Measurements from ENCODE around the gene ZRANB3.
A peak's percentile ranks its signal among the peaks of the same experiment; 100 is the strongest.
"Not testable (repeated sequence)": the region's sequence is repeated elsewhere in the genome, so short reads cannot be mapped to it uniquely, and the experiment has no call there.

ZRANB3 gene

GRCh38 chr2:135530313-135531230 lies at the start of gene ZRANB3:
Gene ZRANB3 (minus strand): TSS chr2:135531218.
- peak; percentile 85 to 94 (median 91) for DNase-seq (ENCODE audit: low read depth in 3 of 3)

GRCh38 chr2:135573620-135574019 lies 42.6 kb upstream of the ZRANB3 start:
- DNase-seq (ENCODE audit: low read depth in 3 of 3): no peak

GRCh38 chr2:135570884-135571283 lies 39.9 kb upstream of the ZRANB3 start:
- no peak for DNase-seq (ENCODE audit: low read depth in 3 of 3)

- no peak for DNase-seq (ENCODE audit: low read depth in 3 of 3)
These were observed 32.8 kb upstream of the ZRANB3 start for GRCh38 chr2:135563793-135564192.

- DNase-seq (ENCODE audit: low read depth in 3 of 3): no peak
These were observed 30.9 kb upstream of the ZRANB3 start for GRCh38 chr2:135561925-135562324.

- no peak for DNase-seq (ENCODE audit: low read depth in 3 of 3)
These were observed 26.5 kb upstream of the ZRANB3 start for GRCh38 chr2:135557530-135557929.

GRCh38 chr2:135555311-135555710 lies 24.3 kb upstream of the ZRANB3 start:
- no peak for DNase-seq (ENCODE audit: low read depth in 3 of 3)

- no peak for DNase-seq (ENCODE audit: low read depth in 3 of 3)
These were observed 21.9 kb upstream of the ZRANB3 start for GRCh38 chr2:135552887-135553286.

GRCh38 chr2:135551356-135551755 lies 20.3 kb upstream of the ZRANB3 start:
- DNase-seq (ENCODE audit: low read depth in 3 of 3): no peak

GRCh38 chr2:135547311-135547710 lies 16.3 kb upstream of the ZRANB3 start:
- DNase-seq (ENCODE audit: low read depth in 3 of 3): no peak

- DNase-seq (ENCODE audit: low read depth in 3 of 3): no peak
These were observed 15.4 kb upstream of the ZRANB3 start for GRCh38 chr2:135546436-135546835.

GRCh38 chr2:135533545-135533944 lies 2.5 kb upstream of the ZRANB3 start:
- not testable (repeated sequence) for DNase-seq (ENCODE audit: low read depth in 3 of 3)

GRCh38 chr2:135532581-135532980 lies 1.6 kb upstream of the ZRANB3 start:
- DNase-seq (ENCODE audit: low read depth in 3 of 3): no peak

- peak; percentile 87 to 96 (median 94) for DNase-seq (ENCODE audit: low read depth in 3 of 3)
These were observed 496 bp upstream of the ZRANB3 start, which contains the start of gene R3HDM1 for GRCh38 chr2:135531231-135532197. Gene R3HDM1 (plus strand): TSS chr2:135531484. CDS start chr2:135604846, 73,362 bp downstream.

- DNase-seq (ENCODE audit: low read depth in 3 of 3): no peak
These were observed 3.0 kb downstream of the ZRANB3 start for GRCh38 chr2:135528006-135528405.

GRCh38 chr2:135525786-135526185 lies 5.2 kb downstream of the ZRANB3 start:
- DNase-seq (ENCODE audit: low read depth in 3 of 3): no peak

- DNase-seq (ENCODE audit: low read depth in 3 of 3): no peak
These were observed 18.9 kb downstream of the ZRANB3 start for GRCh38 chr2:135512099-135512498.

GRCh38 chr2:135510577-135510976 lies 20.4 kb downstream of the ZRANB3 start:
- no peak for DNase-seq (ENCODE audit: low read depth in 3 of 3)

- no peak for DNase-seq (ENCODE audit: low read depth in 3 of 3)
These were observed 26.2 kb downstream of the ZRANB3 start for GRCh38 chr2:135504811-135505210.

- DNase-seq (ENCODE audit: low read depth in 3 of 3): not testable (repeated sequence)
These were observed 32.4 kb downstream of the ZRANB3 start for GRCh38 chr2:135498588-135498987.

- DNase-seq (ENCODE audit: low read depth in 3 of 3): no peak
These were observed 36.1 kb downstream of the ZRANB3 start for GRCh38 chr2:135494917-135495316.

- DNase-seq (ENCODE audit: low read depth in 3 of 3): no peak
These were observed 36.5 kb downstream of the ZRANB3 start for GRCh38 chr2:135494503-135494902.

All from stimulated activated CD4-positive, alpha-beta T cell treated with anti-CD3 and anti-CD28 coated beads, TNF-alpha, amount 100 ng/mL, for 24 hours (primary cell).